Measurements from ENCODE around the gene KIF6. TPM values are rescaled to one million over a fixed set of nuclear protein-coding genes. Genes with fewer than 3 reads are reported as not detected.

Gene KIF6
- total and polyA plus RNA-seq, 4 experiments from 2014 or later = not detected

DNA sequence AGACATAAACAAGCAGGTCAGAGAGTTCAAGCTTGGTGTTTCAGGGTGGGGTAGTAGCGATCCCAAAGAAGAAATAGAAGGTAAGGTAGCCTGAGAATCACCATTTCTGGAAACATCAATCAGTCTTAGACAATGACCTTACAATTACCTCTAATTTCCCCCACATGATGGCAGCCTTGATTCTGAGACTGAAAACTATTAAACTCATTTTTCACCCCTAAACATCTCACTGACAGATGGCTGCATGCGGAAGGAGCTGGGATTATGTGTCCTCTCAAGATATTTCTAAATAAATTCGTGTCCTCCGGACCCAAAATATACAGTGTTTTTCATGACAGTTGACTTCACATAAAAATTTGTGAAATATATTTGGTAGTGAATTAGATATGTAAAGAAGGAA, 61.0 kb downstream of the KIF6 start:
- intact Hi-C loops (cut with micrococcal nuclease) = no loop called here
- Histone ChIP-seq H3K27ac (ENCODE audit: low read depth, low read length) (no peak overlapping the region), H3K27me3 (ENCODE audit: insufficient read depth, low read length) (no peaks in the 10 kb centered on the region), H3K9me3 (ENCODE audit: control insufficient read depth in 1 of 2, low read length in 2 of 2) (no peaks in the 10 kb centered on the region), H3K4me1 (ENCODE audit: insufficient read depth, low read length) (no peaks in the 10 kb centered on the region), H3K36me3 (ENCODE audit: insufficient read depth, low read length) (no peaks in the 10 kb centered on the region), H3K4me3 (ENCODE audit: low read length in 2 of 2) (no peak overlapping the region)
- no peak for DNase-seq
- H3K9me3 Mint-ChIP-seq = no peaks in the 10 kb centered on the region
- no peak overlapping the region for H3K4me3 Mint-ChIP-seq
- ChIA-PET CTCF (ENCODE audit: partially characterized antibody) (no interaction called here), POLR2A (ENCODE audit: partially characterized antibody) (no interaction called here)
- peaks cover 2% of the 10 kb centered on the region in 2 donors for H3K27me3 Mint-ChIP-seq
- no peaks in the 10 kb centered on the region for H3K36me3 Mint-ChIP-seq
- H3K4me1 Mint-ChIP-seq = no peaks in the 10 kb centered on the region
- H3K27ac Mint-ChIP-seq = no peak overlapping the region

DNA sequence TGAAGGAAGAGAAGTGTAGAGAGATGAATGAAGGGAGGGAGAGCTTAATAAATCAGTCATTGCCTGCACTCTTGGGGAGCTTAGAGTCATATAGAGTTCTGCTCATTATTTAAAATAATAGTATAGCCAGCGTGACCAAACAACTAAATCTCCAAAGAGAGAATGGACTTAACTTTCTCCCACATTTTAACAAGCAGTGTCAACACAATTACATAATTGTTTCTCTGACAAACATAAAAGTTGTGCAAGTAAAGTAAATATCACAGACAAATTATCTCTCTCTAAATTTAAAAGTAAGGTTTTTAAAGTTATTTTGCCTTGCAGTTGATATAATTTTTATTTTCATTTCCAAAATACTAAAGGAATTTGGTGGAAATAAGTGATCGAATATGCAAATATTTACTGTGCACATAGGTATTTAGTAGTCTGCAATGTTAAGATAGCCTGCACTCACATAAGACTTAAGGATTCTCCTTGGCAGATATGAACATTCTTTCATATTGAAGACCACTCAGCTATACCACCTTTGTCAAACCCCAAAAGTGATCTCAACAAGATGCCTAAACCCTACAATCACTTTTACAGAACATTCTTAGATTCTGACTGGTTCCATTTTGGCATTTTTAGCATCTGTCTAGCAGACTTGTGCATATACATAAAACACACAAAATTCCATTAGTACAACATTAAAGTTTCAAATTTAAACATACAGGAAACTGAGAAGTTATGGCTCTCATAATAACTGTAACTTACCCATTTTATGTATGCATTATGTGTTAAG, 67.7 kb downstream of the KIF6 start:
- H3K27me3 ChIP-seq (ENCODE audit: insufficient read depth, low read length) = no peaks in the 10 kb centered on the region
- no peaks in the 10 kb centered on the region for H3K9me3 ChIP-seq (ENCODE audit: control insufficient read depth in 1 of 2, low read length in 2 of 2)
- no peaks in the 10 kb centered on the region for H3K36me3 Mint-ChIP-seq
- H3K9me3 Mint-ChIP-seq = peaks cover 0 to 3% (median 0%) of the 10 kb centered on the region in 8 donors
- ChIA-PET CTCF (ENCODE audit: partially characterized antibody) (no interaction called here), POLR2A (ENCODE audit: partially characterized antibody) (no interaction called here)
- intact Hi-C loops (cut with micrococcal nuclease) = no loop called here
- H3K36me3 ChIP-seq (ENCODE audit: insufficient read depth, low read length) = no peaks in the 10 kb centered on the region
- H3K4me1 Mint-ChIP-seq = no peaks in the 10 kb centered on the region
- H3K4me3 Mint-ChIP-seq = no peak overlapping the region
- DNase-seq = no peak
- H3K4me1 ChIP-seq (ENCODE audit: insufficient read depth, low read length) = no peaks in the 10 kb centered on the region
- H3K27ac Mint-ChIP-seq = no peak overlapping the region
- H3K27ac ChIP-seq (ENCODE audit: low read depth, low read length) = no peak overlapping the region
- H3K27me3 Mint-ChIP-seq = peaks cover 1% of the 10 kb centered on the region in 2 donors
- no peak overlapping the region for H3K4me3 ChIP-seq (ENCODE audit: low read length in 2 of 2)

DNA sequence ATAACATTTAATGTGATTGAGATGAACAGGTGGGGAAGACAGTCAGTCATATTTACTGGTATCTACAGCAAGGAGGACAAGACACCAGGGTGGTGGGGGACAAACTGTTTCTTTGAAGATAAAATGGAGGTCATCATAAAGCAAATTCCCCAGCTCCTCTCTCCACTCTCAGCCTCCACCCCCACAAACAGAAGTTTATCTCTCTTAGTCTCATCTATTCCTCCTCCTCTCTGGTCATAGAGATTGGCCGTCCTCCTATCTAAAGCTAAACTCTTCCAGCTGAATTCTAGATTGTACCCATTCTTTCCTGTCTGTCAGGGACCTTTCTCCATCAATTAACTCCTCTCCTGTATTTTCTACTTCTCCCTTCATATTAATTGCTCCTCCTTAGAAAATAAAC, 71.1 kb downstream of the KIF6 start:
- Histone ChIP-seq H3K9me3 (ENCODE audit: control insufficient read depth in 1 of 2, low read length in 2 of 2) (no peaks in the 10 kb centered on the region), H3K27me3 (ENCODE audit: insufficient read depth, low read length) (no peaks in the 10 kb centered on the region), H3K4me1 (ENCODE audit: insufficient read depth, low read length) (no peaks in the 10 kb centered on the region), H3K27ac (ENCODE audit: low read depth, low read length) (no peak overlapping the region), H3K4me3 (ENCODE audit: low read length in 2 of 2) (no peak overlapping the region), H3K36me3 (ENCODE audit: insufficient read depth, low read length) (no peaks in the 10 kb centered on the region)
- peaks cover 1 to 3% of the 10 kb centered on the region in 2 donors for H3K27me3 Mint-ChIP-seq
- no peaks in the 10 kb centered on the region for H3K36me3 Mint-ChIP-seq
- ChIA-PET CTCF (ENCODE audit: partially characterized antibody) (no interaction called here), POLR2A (ENCODE audit: partially characterized antibody) (no interaction called here)
- no peaks in the 10 kb centered on the region for H3K4me1 Mint-ChIP-seq
- intact Hi-C loops (cut with micrococcal nuclease) = no loop called here
- no peak overlapping the region for H3K4me3 Mint-ChIP-seq
- peaks cover 0 to 3% (median 0%) of the 10 kb centered on the region in 8 donors for H3K9me3 Mint-ChIP-seq
- no peak overlapping the region for H3K27ac Mint-ChIP-seq
- DNase-seq = no peak

DNA sequence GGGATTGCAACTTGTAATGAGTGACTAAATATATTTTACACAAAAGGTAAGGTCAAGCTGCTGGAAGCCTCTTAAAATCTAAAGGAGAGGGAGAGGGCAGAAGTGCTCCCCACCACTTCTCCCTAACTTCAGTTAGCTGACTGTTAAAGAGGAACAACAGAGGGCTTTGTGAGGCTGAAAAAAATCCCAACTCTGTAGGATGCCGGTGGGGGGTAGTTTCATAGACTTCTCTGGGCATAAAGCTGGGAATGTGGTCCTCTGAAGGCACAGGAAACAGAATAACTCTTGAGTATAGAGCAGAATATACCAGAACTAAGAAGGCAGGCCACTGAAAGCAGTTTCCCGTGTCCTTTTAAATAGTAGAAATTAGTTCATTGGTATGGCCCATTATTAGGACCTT, 71.6 kb downstream of the KIF6 start:
- intact Hi-C loops (cut with micrococcal nuclease) = no loop called here
- Mint-ChIP-seq H3K4me3 (no peak overlapping the region), H3K36me3 (no peaks in the 10 kb centered on the region), H3K4me1 (no peaks in the 10 kb centered on the region), H3K27ac (no peak overlapping the region), H3K27me3 (peaks cover 0 to 3% of the 10 kb centered on the region in 2 donors), H3K9me3 (no peaks in the 10 kb centered on the region)
- ChIA-PET CTCF (ENCODE audit: partially characterized antibody) (no interaction called here), POLR2A (ENCODE audit: partially characterized antibody) (no interaction called here)
- H3K4me3 ChIP-seq (ENCODE audit: low read length in 2 of 2) = no peak overlapping the region
- no peak for DNase-seq
- no peaks in the 10 kb centered on the region for H3K27me3 ChIP-seq (ENCODE audit: insufficient read depth, low read length)
- no peaks in the 10 kb centered on the region for H3K9me3 ChIP-seq (ENCODE audit: control insufficient read depth in 1 of 2, low read length in 2 of 2)
- no peaks in the 10 kb centered on the region for H3K4me1 ChIP-seq (ENCODE audit: insufficient read depth, low read length)
- H3K27ac ChIP-seq (ENCODE audit: low read depth, low read length) = no peak overlapping the region
- H3K36me3 ChIP-seq (ENCODE audit: insufficient read depth, low read length) = no peaks in the 10 kb centered on the region

DNA sequence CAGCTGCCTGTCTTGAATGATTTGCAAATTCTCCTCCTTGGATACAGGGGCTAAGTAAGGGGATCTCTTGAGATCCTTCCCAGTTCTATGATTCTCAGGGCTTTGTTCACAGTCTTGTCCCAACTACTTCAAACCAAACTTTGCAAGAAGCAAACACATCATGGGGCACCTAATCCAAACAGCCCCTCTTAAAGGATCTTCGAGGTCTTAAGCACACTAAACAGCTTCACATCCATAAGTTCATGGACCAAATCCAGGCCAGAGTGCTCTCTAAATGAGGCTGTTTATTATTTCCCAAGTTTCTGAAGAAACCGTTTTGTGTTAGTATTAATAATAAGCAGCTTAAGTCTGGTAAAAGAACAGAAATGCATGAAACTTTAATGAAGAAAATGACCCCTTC, 75.2 kb downstream of the KIF6 start:
- no peak overlapping the region for H3K27ac Mint-ChIP-seq
- Histone ChIP-seq H3K27me3 (ENCODE audit: insufficient read depth, low read length) (no peaks in the 10 kb centered on the region), H3K9me3 (ENCODE audit: control insufficient read depth in 1 of 2, low read length in 2 of 2) (no peaks in the 10 kb centered on the region), H3K4me3 (ENCODE audit: low read length in 2 of 2) (no peak overlapping the region), H3K27ac (ENCODE audit: low read depth, low read length) (no peak overlapping the region), H3K4me1 (ENCODE audit: insufficient read depth, low read length) (no peaks in the 10 kb centered on the region), H3K36me3 (ENCODE audit: insufficient read depth, low read length) (no peaks in the 10 kb centered on the region)
- DNase-seq = no peak
- H3K36me3 Mint-ChIP-seq = no peaks in the 10 kb centered on the region
- intact Hi-C loops (cut with micrococcal nuclease) = no loop called here
- no peaks in the 10 kb centered on the region for H3K4me1 Mint-ChIP-seq
- CTCF ChIA-PET (ENCODE audit: partially characterized antibody) = no interaction called here
- H3K9me3 Mint-ChIP-seq = peaks cover 0 to 4% (median 0%) of the 10 kb centered on the region in 8 donors
- peaks cover 0 to 2% of the 10 kb centered on the region in 2 donors for H3K27me3 Mint-ChIP-seq
- no peak overlapping the region for H3K4me3 Mint-ChIP-seq
- POLR2A ChIA-PET (ENCODE audit: partially characterized antibody) = no interaction called here

DNA sequence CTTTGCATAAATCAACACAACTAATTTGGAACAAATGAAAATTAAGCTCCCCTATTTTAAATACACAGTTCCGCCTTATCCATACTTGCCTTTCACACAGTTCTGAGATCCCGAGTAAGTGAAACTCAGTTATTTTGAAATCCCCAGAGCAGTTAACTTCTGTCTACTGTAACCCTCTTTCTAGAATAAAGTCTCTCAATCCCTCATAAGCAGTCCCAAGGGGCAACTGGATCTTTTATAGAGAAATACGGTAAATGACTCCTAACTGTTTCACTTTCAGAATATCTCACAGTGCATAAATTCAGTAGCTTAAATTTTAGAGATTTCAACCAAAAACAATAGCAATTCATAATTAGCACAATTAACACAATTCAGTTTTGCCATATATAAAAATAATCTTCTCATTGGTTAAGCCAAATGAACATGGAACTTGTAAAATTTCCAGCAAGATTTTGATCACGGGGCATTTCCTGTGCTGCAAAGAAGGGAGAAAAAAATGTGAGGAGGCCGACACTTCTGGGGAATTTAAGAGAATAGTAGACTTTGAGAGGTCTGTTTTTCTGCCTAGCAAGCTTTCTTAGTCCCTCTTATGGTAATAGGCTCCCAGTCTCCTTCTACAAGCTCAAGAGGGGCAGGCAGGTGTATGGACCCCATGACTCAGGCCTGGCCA, 78.3 kb downstream of the KIF6 start:
- Mint-ChIP-seq H3K36me3 (no peaks in the 10 kb centered on the region), H3K27ac (no peak overlapping the region), H3K4me3 (no peak overlapping the region), H3K27me3 (peaks cover 0 to 8% of the 10 kb centered on the region in 2 donors), H3K4me1 (no peaks in the 10 kb centered on the region), H3K9me3 (peaks cover 0 to 4% (median 0%) of the 10 kb centered on the region in 8 donors)
- Histone ChIP-seq H3K4me1 (ENCODE audit: insufficient read depth, low read length) (no peaks in the 10 kb centered on the region), H3K27ac (ENCODE audit: low read depth, low read length) (no peak overlapping the region), H3K36me3 (ENCODE audit: insufficient read depth, low read length) (no peaks in the 10 kb centered on the region), H3K9me3 (ENCODE audit: control insufficient read depth in 1 of 2, low read length in 2 of 2) (no peaks in the 10 kb centered on the region), H3K4me3 (ENCODE audit: low read length in 2 of 2) (no peak overlapping the region), H3K27me3 (ENCODE audit: insufficient read depth, low read length) (no peaks in the 10 kb centered on the region)
- intact Hi-C loops (cut with micrococcal nuclease) = no loop called here
- DNase-seq = no peak
- ChIA-PET POLR2A (ENCODE audit: partially characterized antibody) (no interaction called here), CTCF (ENCODE audit: partially characterized antibody) (no interaction called here)

DNA sequence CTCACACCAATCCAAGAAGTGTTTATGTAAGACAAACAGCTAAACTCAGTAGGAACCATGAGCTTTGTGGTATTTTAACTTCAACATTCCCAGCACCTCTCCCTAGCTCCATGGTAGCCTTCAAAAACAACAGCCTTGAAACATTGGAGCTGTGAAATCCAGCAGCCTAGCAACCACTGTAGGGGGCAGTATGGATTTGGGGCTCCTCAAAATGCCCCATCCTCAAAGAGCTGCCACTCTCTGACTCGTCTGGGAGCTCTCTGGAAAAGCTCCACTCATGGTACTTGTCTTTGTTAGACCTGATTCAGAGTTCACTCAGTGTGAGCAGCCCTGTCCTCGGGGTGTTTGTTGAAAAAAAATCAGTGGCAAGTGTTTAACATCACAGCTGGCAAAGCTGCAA, 82.9 kb downstream of the KIF6 start:
- intact Hi-C loops (cut with micrococcal nuclease) = no loop called here
- ChIA-PET CTCF (ENCODE audit: partially characterized antibody) (no interaction called here), POLR2A (ENCODE audit: partially characterized antibody) (no interaction called here)
- Histone ChIP-seq H3K36me3 (ENCODE audit: insufficient read depth, low read length) (no peaks in the 10 kb centered on the region), H3K4me3 (ENCODE audit: low read length in 2 of 2) (no peak overlapping the region), H3K27ac (ENCODE audit: low read depth, low read length) (no peak overlapping the region), H3K27me3 (ENCODE audit: insufficient read depth, low read length) (no peaks in the 10 kb centered on the region), H3K9me3 (ENCODE audit: control insufficient read depth in 1 of 2, low read length in 2 of 2) (no peaks in the 10 kb centered on the region), H3K4me1 (ENCODE audit: insufficient read depth, low read length) (no peaks in the 10 kb centered on the region)
- no peak overlapping the region for H3K4me3 Mint-ChIP-seq
- H3K9me3 Mint-ChIP-seq = peaks cover 0 to 4% (median 0%) of the 10 kb centered on the region in 8 donors
- H3K36me3 Mint-ChIP-seq = no peaks in the 10 kb centered on the region
- H3K27ac Mint-ChIP-seq = no peak overlapping the region
- DNase-seq = no peak
- H3K4me1 Mint-ChIP-seq = no peaks in the 10 kb centered on the region
- peaks cover 3 to 12% of the 10 kb centered on the region in 2 donors for H3K27me3 Mint-ChIP-seq
